ENCODE data around the gene ADAMTS3.

The ADAMTS3 gene

GRCh38 chr4:72330381-72330780 lies 238.6 kb downstream of the ADAMTS3 start:
- no peak for DNase-seq

DNA sequence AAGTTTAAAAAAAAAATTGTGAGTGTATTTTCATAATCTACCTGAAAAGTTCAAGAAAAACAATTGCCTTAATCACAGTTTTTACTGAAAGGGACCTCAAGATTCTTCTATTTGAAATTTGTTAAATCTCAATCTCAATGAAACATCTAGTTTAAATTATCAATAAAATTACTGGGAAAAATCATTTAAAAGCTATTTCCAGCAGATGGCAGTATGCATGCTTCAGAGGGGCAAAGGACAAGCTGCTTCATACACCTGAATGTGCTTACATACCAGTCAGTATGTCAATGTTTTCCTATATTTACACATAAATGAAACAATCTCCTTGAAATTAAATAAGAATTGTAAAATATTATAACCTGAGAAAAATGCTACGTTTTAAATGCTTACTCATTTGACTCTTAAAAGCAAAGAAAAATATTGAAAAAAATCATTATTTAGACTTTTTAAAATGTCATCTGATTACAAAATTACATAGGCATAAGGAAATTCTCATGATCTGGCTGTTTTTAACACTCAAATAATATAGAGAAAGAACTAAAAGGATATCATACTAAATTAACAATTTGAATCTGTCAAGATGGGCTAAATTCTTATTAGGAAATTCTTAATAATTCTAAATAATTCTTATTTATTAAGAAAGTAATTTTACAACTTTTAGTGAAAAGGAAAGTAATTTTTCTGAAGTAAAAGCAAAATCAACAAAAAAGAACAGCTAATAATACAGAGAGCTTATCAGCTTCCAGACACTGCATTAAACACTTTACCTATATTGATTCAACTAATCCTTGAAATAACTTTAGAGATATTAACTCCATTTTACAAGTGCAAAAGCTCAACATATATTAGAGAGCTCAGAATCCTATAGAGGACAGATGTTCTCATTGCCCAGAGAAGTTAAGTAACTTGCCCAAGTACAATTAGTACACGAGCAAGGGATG lies 242.1 kb downstream of the ADAMTS3 start:
- DNase-seq = peak; percentile 3

DNA sequence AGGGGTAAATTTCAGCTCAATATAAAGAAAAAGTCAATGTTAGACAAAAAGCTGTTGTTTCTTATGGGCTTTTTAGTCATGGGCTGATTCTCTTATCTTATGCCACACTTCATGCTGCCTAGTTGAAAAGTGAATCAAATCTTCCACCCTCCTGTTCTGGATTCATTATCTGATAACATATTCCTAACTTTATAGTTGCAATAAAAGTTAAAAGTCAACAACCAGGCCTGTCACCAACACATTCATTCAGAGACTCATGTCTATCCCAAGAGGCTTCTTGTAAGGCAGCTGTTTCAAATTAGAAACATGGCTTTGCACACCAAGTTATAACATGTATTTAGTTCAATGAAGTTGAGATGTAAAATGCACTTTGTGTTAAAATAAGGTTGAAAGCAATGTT lies 243.8 kb downstream of the ADAMTS3 start:
- DNase-seq = no peak

- DNase-seq = no peak
Measured at GRCh38 chr4:72323227-72323626, 245.8 kb downstream of the ADAMTS3 start.

DNA sequence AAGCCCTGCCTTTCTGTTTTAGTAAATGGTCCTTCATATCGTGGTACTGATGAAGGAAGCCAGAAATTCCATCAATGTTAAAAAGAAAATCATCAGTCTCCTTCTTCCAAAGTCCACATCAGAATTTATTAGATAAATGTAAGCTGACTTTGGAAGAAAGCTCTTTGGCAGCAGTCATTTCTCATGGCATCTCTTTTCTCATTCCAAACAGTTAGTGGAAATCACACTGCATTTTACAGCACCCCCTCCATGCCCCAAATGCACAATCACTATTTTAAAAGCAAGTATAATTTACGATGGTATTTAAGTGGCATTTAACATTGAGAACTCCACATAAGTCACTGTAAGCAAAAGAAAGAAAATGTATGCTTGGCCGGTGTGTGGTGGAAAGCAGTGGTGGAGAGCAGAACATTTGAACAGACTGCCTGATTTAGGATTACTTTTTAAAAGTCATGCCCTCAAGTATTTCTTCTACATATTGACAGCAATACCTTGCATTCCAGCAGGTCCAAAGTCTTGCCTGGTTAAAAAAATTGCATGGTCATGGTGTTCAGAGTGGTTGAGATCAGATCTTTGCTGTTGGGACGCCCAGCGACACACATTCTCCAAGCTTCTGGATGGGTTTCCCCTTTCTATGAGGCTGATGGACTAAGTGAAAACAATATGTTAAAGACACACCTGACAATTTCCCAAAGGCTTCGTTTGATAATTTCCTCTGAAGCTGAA lies 248.6 kb downstream of the ADAMTS3 start:
- no peak for DNase-seq

DNA sequence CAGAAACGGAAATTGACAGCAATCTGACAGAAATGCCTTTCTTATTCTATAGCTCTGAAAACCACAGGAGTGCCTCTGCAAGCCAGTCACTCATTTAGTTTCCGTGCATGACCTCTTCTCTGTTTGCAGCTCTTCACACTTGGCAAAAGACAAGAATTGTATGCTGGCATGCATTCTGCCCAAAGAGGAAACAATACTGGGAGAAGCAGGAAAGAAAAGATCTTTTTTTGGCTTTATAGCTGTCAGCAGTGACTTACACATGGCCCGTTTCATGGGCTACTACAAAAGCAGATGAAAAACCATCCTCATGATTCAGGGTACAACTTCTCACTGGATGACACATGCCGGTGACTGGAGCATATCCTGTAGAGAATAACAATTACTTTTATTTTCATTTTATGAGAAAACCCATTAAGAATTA lies 249.4 kb downstream of the ADAMTS3 start:
- DNase-seq = no peak

- DNase-seq = no peak
Measured at GRCh38 chr4:72318421-72319170, 250.4 kb downstream of the ADAMTS3 start.

GRCh38 chr4:72314869-72315268 lies 254.2 kb downstream of the ADAMTS3 start:
- DNase-seq = no peak

GRCh38 chr4:72313121-72313520 lies 255.9 kb downstream of the ADAMTS3 start:
- DNase-seq = no peak

DNA sequence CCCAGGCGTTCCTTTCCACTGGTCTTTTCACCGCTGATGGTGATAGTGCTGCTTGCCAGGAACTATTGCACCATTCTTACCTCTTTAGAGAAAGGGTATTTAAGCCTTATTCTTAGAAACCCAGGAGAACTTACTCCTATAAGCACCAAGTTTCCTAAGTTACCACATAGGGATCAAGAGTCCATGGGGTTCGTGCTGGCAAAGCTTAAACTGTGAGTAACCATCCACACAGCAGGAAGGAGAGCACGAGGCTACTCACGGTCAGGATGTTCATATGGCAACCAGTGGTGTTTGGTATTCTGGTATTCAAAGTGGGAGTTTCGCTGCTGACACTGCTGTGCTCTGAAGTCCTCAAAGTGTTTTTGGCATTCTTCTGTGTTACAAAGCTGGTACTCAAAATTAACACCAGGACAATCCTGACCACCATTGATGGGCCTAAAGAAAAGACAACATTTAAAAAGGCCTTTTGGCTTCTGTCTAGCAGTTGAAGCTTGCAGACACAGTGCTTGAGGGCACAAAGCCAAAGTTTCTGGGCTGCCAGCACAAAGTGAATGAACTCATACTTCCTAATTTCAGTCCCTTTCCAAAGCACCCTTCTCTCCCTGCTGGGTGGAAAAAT lies 256.9 kb downstream of the ADAMTS3 start:
- no peak for DNase-seq

DNA sequence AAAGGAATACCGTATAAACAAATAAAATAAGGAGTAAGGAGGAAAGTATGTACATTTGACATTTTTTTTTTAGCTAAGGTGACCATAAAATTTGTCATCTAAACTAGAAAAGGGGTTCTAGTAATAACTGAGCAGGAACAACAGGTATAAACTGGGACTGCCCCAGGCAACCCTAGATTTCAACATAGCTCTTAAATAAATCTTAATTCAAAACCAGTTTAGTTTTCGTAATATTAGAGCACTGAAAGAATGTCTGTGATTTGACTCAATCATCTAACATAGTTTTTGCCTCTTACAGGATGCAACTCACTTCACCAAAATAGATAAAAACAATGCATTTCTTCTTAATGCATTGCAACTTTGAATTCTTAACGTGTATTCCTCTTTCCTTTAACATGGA lies 257.7 kb downstream of the ADAMTS3 start:
- DNase-seq = no peak

DNA sequence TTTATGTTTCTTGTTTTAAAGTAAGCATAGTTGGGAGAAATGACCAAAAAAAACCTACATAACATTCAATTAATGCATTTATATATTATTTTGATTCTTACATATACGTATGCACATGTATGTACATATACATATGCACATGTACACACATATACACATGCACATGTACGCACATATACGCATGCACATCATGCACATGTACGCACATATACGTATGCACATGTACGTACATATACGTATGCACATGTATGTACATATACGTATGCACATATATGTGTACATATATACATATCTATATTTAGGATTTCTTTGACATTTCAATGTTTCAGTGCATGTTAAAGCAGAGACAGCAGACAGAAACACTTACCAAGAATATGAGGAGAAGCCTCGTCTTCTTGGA lies 263.4 kb downstream of the ADAMTS3 start:
- no peak for DNase-seq

- no peak for DNase-seq
Measured at GRCh38 chr4:72305080-72305479, 263.9 kb downstream of the ADAMTS3 start.

GRCh38 chr4:72302981-72303704 lies 265.9 kb downstream of the ADAMTS3 start:
- peak; percentile 5 for DNase-seq

DNA sequence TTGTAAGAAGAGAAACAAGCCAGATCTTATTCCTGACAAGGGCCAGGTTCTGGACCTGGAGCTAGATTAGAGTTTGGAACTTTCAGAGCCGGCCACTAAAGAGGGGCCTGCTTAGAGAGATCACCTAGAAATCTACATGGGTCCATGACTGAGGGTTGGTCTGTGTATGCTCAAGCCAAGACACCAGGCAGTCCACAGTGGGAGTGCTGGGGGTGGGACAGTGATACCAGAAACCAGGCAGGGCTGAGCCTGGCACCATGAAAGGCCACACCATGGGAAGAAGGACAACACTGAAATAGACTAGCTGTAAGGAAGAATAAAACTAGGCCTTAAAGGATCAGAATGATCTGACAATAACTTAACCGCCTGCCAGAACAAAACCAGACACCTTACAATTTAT lies 267.3 kb downstream of the ADAMTS3 start:
- DNase-seq = no peak

DNA sequence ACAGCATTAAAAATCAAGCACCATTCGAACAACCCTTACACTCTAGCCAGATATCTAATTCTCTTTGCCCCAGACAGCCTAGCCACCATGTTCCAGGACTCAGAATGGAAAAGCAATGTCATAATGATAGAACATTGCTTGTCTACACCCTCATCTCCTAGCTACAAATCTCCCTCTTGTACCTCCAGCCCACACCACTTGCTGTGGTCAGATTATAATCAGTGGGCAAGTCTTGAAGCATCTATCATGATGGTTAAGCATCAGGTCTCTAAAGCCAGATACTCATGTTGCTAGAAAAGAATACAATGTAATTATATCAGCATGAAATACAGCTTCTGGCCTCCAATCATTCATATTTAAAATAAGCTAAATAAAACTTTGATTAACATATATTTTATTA lies 268.9 kb downstream of the ADAMTS3 start:
- DNase-seq = no peak

GRCh38 chr4:72295966-72296557 lies 273.0 kb downstream of the ADAMTS3 start:
- DNase-seq = peak; percentile 28

DNA sequence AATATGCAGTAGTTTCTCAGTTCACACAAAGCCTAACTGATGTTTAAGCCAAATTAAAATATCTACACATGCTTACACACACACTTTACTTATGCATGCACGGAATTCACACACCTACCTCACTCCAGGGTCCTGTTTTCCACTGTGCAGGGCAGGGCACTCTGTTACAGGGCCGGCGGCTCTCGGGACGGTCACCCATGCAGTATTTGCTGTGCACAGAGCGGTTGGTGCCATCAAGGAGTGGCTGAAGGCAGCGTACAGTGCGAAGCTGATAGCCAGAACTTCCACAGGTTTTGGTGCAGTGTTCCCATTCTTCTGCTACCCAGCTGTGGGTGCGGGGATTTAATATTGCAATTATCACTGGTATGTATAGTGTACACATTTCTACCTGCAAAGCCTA lies 278.3 kb downstream of the ADAMTS3 start:
- no peak for DNase-seq

DNA sequence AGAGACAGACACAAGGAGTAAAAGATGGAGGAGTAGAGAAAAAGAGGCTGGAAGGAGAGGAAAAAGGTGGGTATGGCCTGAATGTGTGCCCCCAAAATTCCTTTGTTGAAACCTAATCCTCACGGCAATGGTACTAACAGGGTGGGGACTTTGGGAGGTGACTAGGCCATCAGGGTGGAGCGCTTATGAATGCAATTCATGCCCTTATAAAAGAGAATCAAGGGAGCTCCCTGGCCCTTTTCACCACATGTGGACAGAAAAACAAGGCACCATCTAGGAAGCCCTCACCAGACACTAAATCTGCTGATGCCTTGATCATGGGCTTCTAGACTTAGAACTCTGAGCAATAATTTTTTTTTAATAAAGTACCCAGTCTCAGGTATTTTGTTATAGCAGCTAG lies 282.1 kb downstream of the ADAMTS3 start:
- no peak for DNase-seq

DNA sequence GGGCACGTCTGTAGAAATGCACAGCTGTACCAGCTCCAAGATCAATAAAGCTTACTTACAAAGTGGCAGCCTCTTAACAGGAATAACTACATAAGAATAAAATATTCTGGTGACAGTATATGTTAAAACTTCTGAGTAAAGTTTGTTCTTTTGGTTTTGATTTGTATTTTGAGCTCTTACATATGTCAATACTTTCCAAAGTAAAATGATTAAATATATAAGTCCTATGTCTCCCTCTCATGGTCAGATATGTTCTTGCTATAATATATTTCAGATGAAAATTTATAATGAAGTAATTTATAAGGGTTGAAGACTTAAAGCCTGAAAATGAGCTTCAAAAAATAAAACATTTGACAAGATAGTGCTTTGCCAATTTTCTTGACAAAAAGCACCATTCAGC lies 282.8 kb downstream of the ADAMTS3 start:
- DNase-seq = no peak

- no peak for DNase-seq
Measured at GRCh38 chr4:72283357-72283756, 285.7 kb downstream of the ADAMTS3 start.

GRCh38 chr4:72280252-72280651 lies 288.8 kb downstream of the ADAMTS3 start:
- DNase-seq = no peak

Measured in NCI-H2171 treated with DMSO at 0.1 percent for 48 hours (cell line).